HepG2 (cell line): Measurements from ENCODE around the gene DIP2C. TPM values are rescaled to one million over a fixed set of nuclear protein-coding genes. Genes with fewer than 3 reads are reported as not detected.
A peak's percentile ranks its signal among the peaks of the same experiment; 100 is the strongest.
"Not testable (repeated sequence)": the region's sequence is repeated elsewhere in the genome, so short reads cannot be mapped to it uniquely, and the experiment has no call there.

Source experiments
- ATAC-seq: fragments of 200-7000 bp; cut with Tn5 transposase; 3 replicates; pipeline ENCODE4 v1.9.1; 2020; ENCODE audit warnings: mild to moderate bottlenecking, moderate library complexity
- BruUV-seq: library from RNA; stranded (reverse); fragments of 400-500 nt; replicated peaks from 2 replicates; lab custom pipeline; 2021; lab: Mats Ljungman, UMichigan
- CTCF ChIA-PET: fragments of 300-600 bp; formaldehyde crosslinking; extraction: SDS; loops from one replicate; lab custom pipeline; 2021; ENCODE audit warnings: low total read pairs, inconsistent platforms, low intra/inter-chr PET ratio; lab: Yijun Ruan, JAX
- POLR2A ChIA-PET: fragments of 350-600 bp; sonication (Branson Sonifier 250); formaldehyde crosslinking; loops from one replicate; lab custom pipeline; 2020; ENCODE audit warnings: antibody characterized with exemption, inconsistent platforms; lab: Yijun Ruan, JAX
- DNase-seq: peaks from one replicate; pipeline ENCODE4 v3.0.0-alpha.2; 2015; ENCODE audit warnings: low spot score
- FAIRE-seq: peaks from 3 replicates; lab custom pipeline; 2011; peaks lifted over from hg19 to GRCh38; lab: Jason Lieb, UNC
- H2AFZ ChIP-seq: one replicate; pipeline ENCODE4 v1.6.1; 2011; ENCODE audit warnings: low read length, inconsistent platforms
- H3K27ac ChIP-seq: fragments of 300-600 bp; 3 replicates; pipeline ENCODE4 v1.8.0; 2011; ENCODE audit warnings: mixed run types, mild to moderate bottlenecking, mixed read lengths, low read length, inconsistent platforms; ENCODE audit not compliant: insufficient read depth; ENCODE audit errors: extremely low read length
- H3K27me3 ChIP-seq, 2 experiments: fragments of 200-600 bp in 1 of 2; 2 replicates in 1 of 2; 3 replicates in 1 of 2; pipeline versions ENCODE4 v1.6.0 to v1.8.0; 2011; ENCODE audit warnings: low read length in 2 of 2, mild to moderate bottlenecking in 2 of 2, moderate library complexity in 2 of 2, inconsistent platforms in 1 of 2; ENCODE audit not compliant: insufficient read depth in 2 of 2, control insufficient read depth in 1 of 2
- H3K36me3 ChIP-seq, 2 experiments: fragments of 200-600 bp in 1 of 2; replicated peaks in 1 of 2; 2 replicates in 1 of 2; 3 replicates in 1 of 2; pipeline versions ENCODE4 v1.5.1 to v1.8.0; 2011; ENCODE audit warnings: low read length in 2 of 2, inconsistent platforms in 1 of 2; ENCODE audit not compliant: insufficient read depth in 2 of 2, control insufficient read depth in 1 of 2
- H3K4me1 ChIP-seq: 2 replicates; pipeline ENCODE4 v1.5.1; 2012; ENCODE audit warnings: low read length, inconsistent platforms; ENCODE audit not compliant: insufficient read depth
- H3K4me2 ChIP-seq: 2 replicates; pipeline ENCODE4 v1.6.0; 2011; ENCODE audit warnings: low read depth, low read length, inconsistent platforms
- H3K4me3 ChIP-seq, 3 experiments: fragments of 200-600 bp in 1 of 3; sonication (generic), shearing (Covaris generic) in 1 of 3; replicated peaks in 1 of 3; 2 replicates each; pipeline ENCODE4 v1.5.1; 2011 to 2016; ENCODE audit warnings: low read length in 3 of 3, inconsistent platforms in 2 of 3, low read depth in 2 of 3, mild to moderate bottlenecking in 2 of 3, control low read depth in 1 of 3, mixed read lengths in 1 of 3; ENCODE audit not compliant: insufficient read depth in 1 of 3
- H3K79me2 ChIP-seq: one replicate; pipeline ENCODE4 v1.6.1; 2011; ENCODE audit warnings: low read length, inconsistent platforms; ENCODE audit not compliant: insufficient read depth
- H3K9ac ChIP-seq: 2 replicates; pipeline ENCODE4 v1.6.0; 2011; ENCODE audit warnings: mild to moderate bottlenecking, low read depth, low read length, inconsistent platforms; ENCODE audit not compliant: insufficient read depth
- H3K9me3 ChIP-seq: 2 replicates; pipeline ENCODE4 v1.5.1; 2012; ENCODE audit warnings: mild to moderate bottlenecking, low read length
- H4K20me1 ChIP-seq: 2 replicates; pipeline ENCODE4 v1.6.0; 2011; ENCODE audit warnings: inconsistent platforms, mild to moderate bottlenecking, low read length, moderate library complexity; ENCODE audit not compliant: insufficient read depth
- FOXO1 ChIP-seq: sonication (generic); formaldehyde crosslinking; IDR thresholded peaks from 2 replicates; pipeline ENCODE4 v1.4.0; 2020; ENCODE audit warnings: missing genetic modification reagents
- STAG1 ChIP-seq: sonication (generic); formaldehyde crosslinking; IDR thresholded peaks from 2 replicates; pipeline ENCODE4 v1.4.0; 2020; ENCODE audit warnings: missing genetic modification reagents
- WGBS: methylation state at CpG from one replicate; pipeline ENCODE4 v1.1.6; 2017; ENCODE audit warnings: low lambda C conversion rate; 5-methylcytosine and 5-hydroxymethylcytosine counted together
- in situ Hi-C: cut with HindIII; loops from 2 replicates; pipeline ENCODE4 v1.10.0; 2017; ENCODE audit warnings: low pct_unique_long_range_greater_than_20kb; ENCODE audit not compliant: extremely low pct_ligation_motif_present
- intact Hi-C: fragments of 100-400 bp; cut with micrococcal nuclease; formaldehyde crosslinking; loops from one replicate; pipeline ENCODE4 v1.10.0; 2022; ENCODE audit not compliant: unreplicated experiment
- polyA plus RNA-seq, 8 experiments: library from polyadenylated mRNA; depleted of rRNA in 3 of 8; stranded (reverse) in 7 of 8; unstranded in 1 of 8; fragments of >200 nt; fragmentation: Illumina TruSeq in 4 of 8; extraction: Trizol in 4 of 8; gene quantifications; 2 replicates each; pipeline versions ENCODE4 v1.2.1 to v1.2.3, GENCODE V29; 2011 to 2016; ENCODE audit warnings: low read depth in 4 of 8, missing spikeins in 1 of 8, mixed read lengths in 1 of 8; ENCODE audit not compliant: insufficient read depth in 1 of 8
- total RNA-seq, 5 experiments: library from RNA; depleted of rRNA; stranded (reverse); fragments of >200 nt; fragmentation: Illumina TruSeq; extraction: Trizol; gene quantifications; 2 replicates each; pipeline ENCODE4 v1.2.3, GENCODE V29; 2016; ENCODE audit warnings: low read depth in 1 of 5
- TF ChIP-seq, protein P1 (sequence below): sonication (generic); formaldehyde crosslinking; IDR thresholded peaks from 2 replicates; pipeline ENCODE4 v1.4.0; 2020; ENCODE audit warnings: mild to moderate bottlenecking, missing genetic modification reagents
- TF ChIP-seq, protein P2 (sequence below): sonication (generic); formaldehyde crosslinking; IDR thresholded peaks from 2 replicates; pipeline ENCODE4 v1.5.1; 2020; ENCODE audit warnings: mild to moderate bottlenecking, missing genetic modification reagents, moderate library complexity
- TF ChIP-seq, protein P3 (sequence below): sonication (generic); formaldehyde crosslinking; IDR thresholded peaks from 2 replicates; pipeline ENCODE4 v1.5.0; 2020; ENCODE audit warnings: mild to moderate bottlenecking, missing genetic modification reagents, moderate library complexity

The DIP2C gene
- total and polyA plus RNA-seq, 2 of the 13 experiments (the other 11 are each of a cell fraction or from before 2014, with no cell fraction given), result 2.2 to 2.7 TPM

DNA sequence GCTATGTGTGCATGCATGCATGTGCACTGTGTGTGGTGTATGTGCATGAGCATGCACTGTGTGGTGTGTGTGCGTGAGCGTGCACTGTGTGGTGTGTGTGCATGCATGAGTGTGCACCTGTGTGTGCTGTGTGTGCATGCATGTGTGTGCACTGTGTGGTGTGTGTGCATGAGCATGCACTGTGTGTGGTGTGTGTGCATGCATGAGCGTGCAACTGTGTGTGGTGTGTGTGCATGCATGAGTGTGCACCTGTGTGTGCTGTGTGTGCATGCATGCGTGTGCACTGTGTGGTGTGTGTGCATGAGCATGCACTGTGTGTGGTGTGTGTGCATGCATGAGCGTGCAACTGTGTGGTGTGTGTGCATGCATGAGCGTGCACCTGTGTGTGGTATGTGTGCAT is 10.7 kb upstream of the DIP2C start:
- CTCF ChIA-PET, H3K27ac ChIP-seq, FAIRE-seq, POLR2A ChIA-PET, H3K36me3 ChIP-seq, H3K79me2 ChIP-seq, H3K4me3 ChIP-seq, DNase-seq, H2AFZ ChIP-seq, H4K20me1 ChIP-seq, BruUV-seq, H3K4me2 ChIP-seq, H3K4me1 ChIP-seq, H3K9me3 ChIP-seq, intact Hi-C loops, ATAC-seq, H3K9ac ChIP-seq, in situ Hi-C loops: not testable (repeated sequence)
- peaks cover 8 to 54% of the 10 kb centered on the region in 2 experiments for H3K27me3 ChIP-seq
- 30% methylated on average over 1 of the region's 6 CpGs for WGBS

DNA sequence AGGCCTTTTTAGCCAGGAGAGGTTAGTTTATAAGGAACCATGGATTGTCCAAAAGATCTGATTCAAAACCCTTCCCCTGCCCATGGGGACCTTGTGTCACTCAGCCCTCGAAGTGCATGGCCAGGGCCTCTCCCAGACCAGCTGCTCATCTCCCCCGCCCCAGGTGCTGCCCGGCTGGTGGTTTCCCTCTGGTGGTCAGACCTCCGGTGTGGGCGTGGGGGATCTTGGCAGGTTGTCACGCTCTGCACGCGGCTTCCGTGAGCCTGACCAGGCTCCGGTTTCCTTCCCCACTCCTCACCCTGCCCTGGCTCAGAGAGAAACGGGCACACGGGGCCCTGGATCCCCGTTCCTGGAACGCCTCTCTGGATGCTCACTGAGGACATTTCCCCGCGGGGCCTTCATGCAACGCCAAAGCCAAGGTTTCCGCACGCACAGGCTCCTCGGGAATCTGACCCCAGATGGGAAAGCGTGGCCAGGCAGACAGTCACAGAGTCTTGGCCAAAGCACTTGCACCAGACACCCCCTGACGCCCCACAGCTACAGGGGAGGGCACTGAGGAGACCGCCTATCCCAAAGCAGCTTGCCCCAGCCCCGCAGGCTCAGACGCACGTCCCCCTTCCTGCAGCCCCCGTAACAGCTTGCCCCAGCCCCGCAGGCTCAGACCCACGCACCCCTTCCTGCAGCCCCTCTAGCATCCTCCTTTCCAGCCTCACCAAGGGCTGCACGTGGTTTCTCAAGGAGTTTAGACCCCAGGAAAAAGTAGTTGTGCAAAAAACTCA is 7.8 kb upstream of the DIP2C start:
- H3K4me3 ChIP-seq, result no peak overlapping the region; a peak in 1 of 6 replicates
- in situ Hi-C loops, result no loop called here
- H3K9ac ChIP-seq, result no peak overlapping the region
- H3K4me2 ChIP-seq, result peak overlapping the region; percentile 4; the same call in 1 of the 2 replicates
- intact Hi-C loops, result loop anchor here (1.0 kb wide), 1 partner anchor 186 kb away; no protein-coding TSS in a partner anchor
- ATAC-seq, result peak; percentile 70
- ChIA-PET CTCF (no interaction called here), POLR2A (interaction anchor here (1.4 kb wide), 1 partner anchor 92 kb away, joined by 4 read pairs; no protein-coding TSS in a partner anchor)
- BruUV-seq, result no TSS peak
- 62% methylated on average over 11 of the region's 30 CpGs for whole genome bisulfite sequencing
- TF ChIP-seq, protein P1, sequence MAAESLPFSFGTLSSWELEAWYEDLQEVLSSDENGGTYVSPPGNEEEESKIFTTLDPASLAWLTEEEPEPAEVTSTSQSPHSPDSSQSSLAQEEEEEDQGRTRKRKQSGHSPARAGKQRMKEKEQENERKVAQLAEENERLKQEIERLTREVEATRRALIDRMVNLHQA, result no peak
- TF ChIP-seq STAG1 (CRISPR knock-in tag) (peak; percentile 26), FOXO1 (no peak)
- TF ChIP-seq, protein P2, sequence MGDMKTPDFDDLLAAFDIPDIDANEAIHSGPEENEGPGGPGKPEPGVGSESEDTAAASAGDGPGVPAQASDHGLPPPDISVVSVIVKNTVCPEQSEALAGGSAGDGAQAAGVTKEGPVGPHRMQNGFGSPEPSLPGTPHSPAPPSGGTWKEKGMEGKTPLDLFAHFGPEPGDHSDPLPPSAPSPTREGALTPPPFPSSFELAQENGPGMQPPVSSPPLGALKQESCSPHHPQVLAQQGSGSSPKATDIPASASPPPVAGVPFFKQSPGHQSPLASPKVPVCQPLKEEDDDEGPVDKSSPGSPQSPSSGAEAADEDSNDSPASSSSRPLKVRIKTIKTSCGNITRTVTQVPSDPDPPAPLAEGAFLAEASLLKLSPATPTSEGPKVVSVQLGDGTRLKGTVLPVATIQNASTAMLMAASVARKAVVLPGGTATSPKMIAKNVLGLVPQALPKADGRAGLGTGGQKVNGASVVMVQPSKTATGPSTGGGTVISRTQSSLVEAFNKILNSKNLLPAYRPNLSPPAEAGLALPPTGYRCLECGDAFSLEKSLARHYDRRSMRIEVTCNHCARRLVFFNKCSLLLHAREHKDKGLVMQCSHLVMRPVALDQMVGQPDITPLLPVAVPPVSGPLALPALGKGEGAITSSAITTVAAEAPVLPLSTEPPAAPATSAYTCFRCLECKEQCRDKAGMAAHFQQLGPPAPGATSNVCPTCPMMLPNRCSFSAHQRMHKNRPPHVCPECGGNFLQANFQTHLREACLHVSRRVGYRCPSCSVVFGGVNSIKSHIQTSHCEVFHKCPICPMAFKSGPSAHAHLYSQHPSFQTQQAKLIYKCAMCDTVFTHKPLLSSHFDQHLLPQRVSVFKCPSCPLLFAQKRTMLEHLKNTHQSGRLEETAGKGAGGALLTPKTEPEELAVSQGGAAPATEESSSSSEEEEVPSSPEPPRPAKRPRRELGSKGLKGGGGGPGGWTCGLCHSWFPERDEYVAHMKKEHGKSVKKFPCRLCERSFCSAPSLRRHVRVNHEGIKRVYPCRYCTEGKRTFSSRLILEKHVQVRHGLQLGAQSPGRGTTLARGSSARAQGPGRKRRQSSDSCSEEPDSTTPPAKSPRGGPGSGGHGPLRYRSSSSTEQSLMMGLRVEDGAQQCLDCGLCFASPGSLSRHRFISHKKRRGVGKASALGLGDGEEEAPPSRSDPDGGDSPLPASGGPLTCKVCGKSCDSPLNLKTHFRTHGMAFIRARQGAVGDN (CRISPR knock-in tag), result peak; percentile 35; the same call in 1 of the 2 replicates
- TF ChIP-seq, protein P3, sequence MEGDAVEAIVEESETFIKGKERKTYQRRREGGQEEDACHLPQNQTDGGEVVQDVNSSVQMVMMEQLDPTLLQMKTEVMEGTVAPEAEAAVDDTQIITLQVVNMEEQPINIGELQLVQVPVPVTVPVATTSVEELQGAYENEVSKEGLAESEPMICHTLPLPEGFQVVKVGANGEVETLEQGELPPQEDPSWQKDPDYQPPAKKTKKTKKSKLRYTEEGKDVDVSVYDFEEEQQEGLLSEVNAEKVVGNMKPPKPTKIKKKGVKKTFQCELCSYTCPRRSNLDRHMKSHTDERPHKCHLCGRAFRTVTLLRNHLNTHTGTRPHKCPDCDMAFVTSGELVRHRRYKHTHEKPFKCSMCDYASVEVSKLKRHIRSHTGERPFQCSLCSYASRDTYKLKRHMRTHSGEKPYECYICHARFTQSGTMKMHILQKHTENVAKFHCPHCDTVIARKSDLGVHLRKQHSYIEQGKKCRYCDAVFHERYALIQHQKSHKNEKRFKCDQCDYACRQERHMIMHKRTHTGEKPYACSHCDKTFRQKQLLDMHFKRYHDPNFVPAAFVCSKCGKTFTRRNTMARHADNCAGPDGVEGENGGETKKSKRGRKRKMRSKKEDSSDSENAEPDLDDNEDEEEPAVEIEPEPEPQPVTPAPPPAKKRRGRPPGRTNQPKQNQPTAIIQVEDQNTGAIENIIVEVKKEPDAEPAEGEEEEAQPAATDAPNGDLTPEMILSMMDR (CRISPR knock-in tag), result peak; percentile 42
- TF ChIP-seq, all 625 proteins: peak for 3
- H3K27me3 ChIP-seq, result peaks cover 8 to 63% of the 10 kb centered on the region in 2 experiments
- no peak overlapping the region for H2AFZ ChIP-seq
- no peaks in the 10 kb centered on the region for H4K20me1 ChIP-seq
- no peaks in the 10 kb centered on the region for H3K36me3 ChIP-seq
- H3K9me3 ChIP-seq, result no peaks in the 10 kb centered on the region
- peaks cover 13% of the 10 kb centered on the region; the same call in 1 of the 2 replicates for H3K4me1 ChIP-seq
- no peaks in the 10 kb centered on the region for H3K79me2 ChIP-seq
- H3K27ac ChIP-seq, result no peak overlapping the region
- DNase-seq (no peak), FAIRE-seq (no peak)
